BLaER1 (cell line): ENCODE results near the gene FBXO3.

Experiments used
- H3K27ac ChIP-seq: shearing (Covaris generic); formaldehyde crosslinking; 2 replicates; pipeline ENCODE4 v1.8.1; 2022
- H3K27me3 ChIP-seq: shearing (Covaris generic); formaldehyde crosslinking; 2 replicates; pipeline ENCODE4 v1.8.1; 2022
- H3K36me3 ChIP-seq: shearing (Covaris generic); formaldehyde crosslinking; 2 replicates; pipeline ENCODE4 v1.8.1; 2022
- H3K4me1 ChIP-seq: shearing (Covaris generic); formaldehyde crosslinking; 2 replicates; pipeline ENCODE4 v1.8.1; 2022
- H3K4me2 ChIP-seq: shearing (Covaris generic); formaldehyde crosslinking; 2 replicates; pipeline ENCODE4 v1.8.1; 2022
- H3K4me3 ChIP-seq: shearing (Covaris generic); formaldehyde crosslinking; 2 replicates; pipeline ENCODE4 v1.8.1; 2022
- H3K9ac ChIP-seq: shearing (Covaris generic); formaldehyde crosslinking; 2 replicates; pipeline ENCODE4 v1.8.1; 2022
- H3K9me3 ChIP-seq: shearing (Covaris generic); formaldehyde crosslinking; 2 replicates; pipeline ENCODE4 v1.8.1; 2022
- H4K20me1 ChIP-seq: shearing (Covaris generic); formaldehyde crosslinking; 2 replicates; pipeline ENCODE4 v1.8.1; 2022
- Cebpa-rat ChIP-seq: shearing (Covaris generic); IDR thresholded peaks from 2 replicates; pipeline ENCODE4 v1.8.1; 2022

FBXO3 gene

GRCh38 chr11:33696931-33697638 lies 77.2 kb downstream of the FBXO3 start:
- no peak for TF ChIP-seq Cebpa-rat
- H3K9ac ChIP-seq = no peak overlapping the region
- no peaks in the 10 kb centered on the region for H3K36me3 ChIP-seq
- H3K4me1 ChIP-seq = peaks cover 21% of the 10 kb centered on the region
- H3K27ac ChIP-seq = no peak overlapping the region
- no peak overlapping the region for H3K4me2 ChIP-seq
- no peaks in the 10 kb centered on the region for H3K9me3 ChIP-seq
- H3K27me3 ChIP-seq = no peaks in the 10 kb centered on the region
- no peak overlapping the region for H3K4me3 ChIP-seq
- no peaks in the 10 kb centered on the region for H4K20me1 ChIP-seq

GRCh38 chr11:33696411-33696810 lies 77.9 kb downstream of the FBXO3 start:
- no peaks in the 10 kb centered on the region for H3K36me3 ChIP-seq
- H3K4me1 ChIP-seq = peaks cover 14% of the 10 kb centered on the region
- no peaks in the 10 kb centered on the region for H3K27me3 ChIP-seq
- no peak overlapping the region for H3K4me3 ChIP-seq
- no peaks in the 10 kb centered on the region for H4K20me1 ChIP-seq
- no peaks in the 10 kb centered on the region for H3K9me3 ChIP-seq
- no peak overlapping the region for H3K4me2 ChIP-seq
- H3K9ac ChIP-seq = no peak overlapping the region
- H3K27ac ChIP-seq = no peak overlapping the region
- TF ChIP-seq Cebpa-rat = no peak

GRCh38 chr11:33695051-33695566 lies 79.2 kb downstream of the FBXO3 start:
- TF ChIP-seq Cebpa-rat = no peak
- no peak overlapping the region for H3K27ac ChIP-seq
- H3K4me1 ChIP-seq = peaks cover 8% of the 10 kb centered on the region
- H3K4me3 ChIP-seq = no peak overlapping the region
- no peak overlapping the region for H3K9ac ChIP-seq
- H4K20me1 ChIP-seq = no peaks in the 10 kb centered on the region
- no peaks in the 10 kb centered on the region for H3K36me3 ChIP-seq
- no peaks in the 10 kb centered on the region for H3K27me3 ChIP-seq
- no peaks in the 10 kb centered on the region for H3K9me3 ChIP-seq
- H3K4me2 ChIP-seq = no peak overlapping the region

- Histone ChIP-seq H3K27me3 (no peaks in the 10 kb centered on the region), H3K4me3 (no peak overlapping the region), H3K36me3 (no peaks in the 10 kb centered on the region), H3K4me1 (peaks cover 2% of the 10 kb centered on the region), H4K20me1 (no peaks in the 10 kb centered on the region), H3K27ac (no peak overlapping the region), H3K9ac (no peak overlapping the region), H3K9me3 (no peaks in the 10 kb centered on the region), H3K4me2 (no peak overlapping the region)
- peak; percentile 58; the same call in 1 of the 2 replicates for TF ChIP-seq Cebpa-rat
Measured at GRCh38 chr11:33694346-33695050, 79.8 kb downstream of the FBXO3 start.

GRCh38 chr11:33692541-33692940 lies 81.8 kb downstream of the FBXO3 start:
- no peak overlapping the region for H3K4me3 ChIP-seq
- no peaks in the 10 kb centered on the region for H3K27me3 ChIP-seq
- no peaks in the 10 kb centered on the region for H3K4me1 ChIP-seq
- H3K9ac ChIP-seq = no peak overlapping the region
- H3K4me2 ChIP-seq = no peak overlapping the region
- TF ChIP-seq Cebpa-rat = no peak
- H3K36me3 ChIP-seq = no peaks in the 10 kb centered on the region
- H3K27ac ChIP-seq = no peak overlapping the region
- H3K9me3 ChIP-seq = no peaks in the 10 kb centered on the region
- no peaks in the 10 kb centered on the region for H4K20me1 ChIP-seq

- H3K4me1 ChIP-seq = no peaks in the 10 kb centered on the region
- no peak overlapping the region for H3K27ac ChIP-seq
- H3K36me3 ChIP-seq = no peaks in the 10 kb centered on the region
- no peak overlapping the region for H3K4me3 ChIP-seq
- H3K9me3 ChIP-seq = no peaks in the 10 kb centered on the region
- no peak for TF ChIP-seq Cebpa-rat
- H3K4me2 ChIP-seq = no peak overlapping the region
- no peak overlapping the region for H3K9ac ChIP-seq
- H3K27me3 ChIP-seq = no peaks in the 10 kb centered on the region
- H4K20me1 ChIP-seq = no peaks in the 10 kb centered on the region
Measured at GRCh38 chr11:33692013-33692504, 82.3 kb downstream of the FBXO3 start.

- Histone ChIP-seq H3K4me1 (no peaks in the 10 kb centered on the region), H3K27ac (no peak overlapping the region), H3K9me3 (no peaks in the 10 kb centered on the region), H3K9ac (no peak overlapping the region), H3K36me3 (no peaks in the 10 kb centered on the region), H4K20me1 (no peaks in the 10 kb centered on the region), H3K4me2 (no peak overlapping the region), H3K27me3 (no peaks in the 10 kb centered on the region), H3K4me3 (no peak overlapping the region)
- TF ChIP-seq Cebpa-rat = no peak
Measured at GRCh38 chr11:33691066-33691864, 83.1 kb downstream of the FBXO3 start.
